Aorta (tissue), 5 donors: ENCODE data around the gene CORO1C. TPM values are rescaled to one million over a fixed set of nuclear protein-coding genes. Genes with fewer than 3 reads are reported as not detected.

Experiments used
- ATAC-seq: fragments of 200-7000 bp; cut with Tn5 transposase; one replicate; pipeline ENCODE4 v1.9.1; 2022; ENCODE audit warnings: moderate library complexity; ENCODE audit not compliant: low FRiP score
- DNase-seq, 2 donors: peaks; one replicate each; pipeline ENCODE4 v3.0.0-alpha.2; 2020
- H3K27ac ChIP-seq, 2 donors: one replicate each; pipeline ENCODE4 v1.5.1; 2013; ENCODE audit warnings: low read length in 2 of 2, mild to moderate bottlenecking in 2 of 2, moderate library complexity in 2 of 2, control low read depth in 1 of 2, inconsistent platforms in 1 of 2, low read depth in 1 of 2
- H3K27me3 ChIP-seq, 2 donors: one replicate each; pipeline ENCODE4 v1.6.1; 2013; ENCODE audit warnings: control low read depth in 1 of 2, low read length in 1 of 2, mild to moderate bottlenecking in 1 of 2, moderate library complexity in 1 of 2; ENCODE audit not compliant: insufficient read depth in 2 of 2, control insufficient read depth in 1 of 2
- H3K36me3 ChIP-seq, 2 donors: one replicate each; pipeline ENCODE4 v1.6.1; 2013; ENCODE audit warnings: control low read depth in 1 of 2, low read length in 1 of 2, mild to moderate bottlenecking in 1 of 2; ENCODE audit not compliant: insufficient read depth in 2 of 2, control insufficient read depth in 1 of 2
- H3K4me1 ChIP-seq, 2 donors: one replicate each; pipeline ENCODE4 v1.6.1; 2013; ENCODE audit warnings: low read length in 2 of 2, control low read depth in 1 of 2, mild to moderate bottlenecking in 1 of 2, moderate library complexity in 1 of 2; ENCODE audit not compliant: insufficient read depth in 2 of 2, control insufficient read depth in 1 of 2
- H3K4me3 ChIP-seq, 2 donors: one replicate each; pipeline ENCODE4 v1.5.1; 2013; ENCODE audit warnings: low read length in 2 of 2, control low read depth in 1 of 2, mild to moderate bottlenecking in 1 of 2
- H3K9me3 ChIP-seq: one replicate; pipeline ENCODE4 v1.6.1; 2013; ENCODE audit warnings: mild to moderate bottlenecking, low read length; ENCODE audit not compliant: control insufficient read depth
- WGBS, 2 donors: extraction: QIAGEN DNeasy Blood & Tissue Kit; methylation state at CpG; one replicate each; pipeline ENCODE4 v1.1.7; 2013; 5-methylcytosine and 5-hydroxymethylcytosine counted together
- intact Hi-C, 2 donors: fragments of 100-400 bp; cut with DNase I; formaldehyde crosslinking; loops; one replicate each; pipeline versions ENCODE4 v1.14.2 to v1.15.0; 2022
- polyA plus RNA-seq, 2 donors: library from polyadenylated mRNA; stranded (reverse); fragments of 200-250 nt; gene quantifications; one replicate each; pipeline ENCODE4 v1.2.3, GENCODE V29; 2013
- total RNA-seq, 2 donors: library from RNA; stranded (reverse); fragmentation: NEBNext Ultra II Directional; extraction: Animal tissue kit (Norgen Biotek cat#: 25700); gene quantifications; one replicate each; pipeline ENCODE4 v1.2.1, GENCODE V29; 2021
- donor health status: healthy with polysubstance abuse.
- donor health status: Bipolar disorder and iron deficiency.
- donor health status: DM: no; HTN: no; CAD: no.
- donor health status: DM: no; HTN: no; CAD: no.
- donor health status: DM: yes; HTN: yes; CAD: no.

CORO1C gene
- total and polyA plus RNA-seq, 4 donors, result 68.0 to 387 (median 176) TPM

DNA sequence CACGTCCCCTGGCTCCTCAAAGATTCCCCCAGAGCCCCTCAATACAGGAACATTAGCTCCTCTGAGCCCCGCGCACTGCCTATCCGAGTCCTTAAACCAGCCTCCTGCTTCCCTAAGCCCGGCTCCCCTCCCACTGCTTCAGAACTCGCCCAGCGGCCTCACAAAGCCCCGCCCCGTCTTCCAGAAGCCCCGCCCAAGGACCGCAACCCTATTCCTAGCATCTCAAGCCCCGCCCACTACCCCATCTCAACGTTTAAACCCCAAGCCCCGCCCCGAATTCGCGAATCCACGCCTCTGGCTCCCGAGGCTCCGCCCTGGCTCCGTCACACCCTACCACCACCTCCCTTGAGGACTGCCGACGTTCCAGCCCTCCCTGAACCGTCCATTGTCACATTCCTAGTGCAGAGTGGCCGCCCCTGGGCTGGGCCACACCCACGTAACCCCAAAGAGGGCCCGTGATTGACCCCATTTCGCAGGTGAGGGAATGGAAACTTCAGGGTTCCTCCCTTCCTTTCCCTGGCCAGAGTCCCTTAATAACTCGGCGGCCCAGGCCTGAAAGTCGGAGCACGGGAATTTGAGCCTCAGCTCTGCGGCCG is 646 bp upstream of the CORO1C start:
- intact Hi-C loops, result loop anchor here (2.0 to 5.0 kb wide), 7 partner anchors 40 to 170 kb away; partner anchors contain the start of genes ISCU (in 1 of the 2) and SART3 (in 1 of the 2)
- Histone ChIP-seq H3K4me3 (peak overlapping the region in 1 of 2 donors; percentile 42), H3K4me1 (peaks cover 0 to 2% of the 10 kb centered on the region in 2 donors), H3K9me3 (no peaks in the 10 kb centered on the region), H3K36me3 (no peaks in the 10 kb centered on the region), H3K27ac (peak overlapping the region; percentile 78 to 93), H3K27me3 (no peaks in the 10 kb centered on the region)
- ATAC-seq, result peak; percentile 93
- peak; percentile 100 for DNase-seq
- WGBS, 2 donors, result 1% methylated on average over 34 of the region's 34 CpGs

- Histone ChIP-seq H3K27me3 (no peaks in the 10 kb centered on the region), H3K9me3 (no peaks in the 10 kb centered on the region), H3K27ac (peak overlapping the region; percentile 88 to 89), H3K4me3 (peak overlapping the region; percentile 53 to 88), H3K4me1 (peaks cover 0 to 4% of the 10 kb centered on the region in 2 donors), H3K36me3 (no peaks in the 10 kb centered on the region)
- 1% methylated on average over 31 to 45 of the region's 45 CpGs for WGBS, 2 donors
- ATAC-seq, result peak; percentile 17
- intact Hi-C loops, result loop anchor here (2.0 to 5.0 kb wide), 7 partner anchors 38 to 168 kb away; partner anchors contain the start of genes ISCU (in 1 of the 2) and SART3 (in 1 of the 2)
- DNase-seq, result peak; percentile 85 to 90
Measured at GRCh38 chr12:108730365-108731104, 783 bp downstream of the CORO1C start.

DNA sequence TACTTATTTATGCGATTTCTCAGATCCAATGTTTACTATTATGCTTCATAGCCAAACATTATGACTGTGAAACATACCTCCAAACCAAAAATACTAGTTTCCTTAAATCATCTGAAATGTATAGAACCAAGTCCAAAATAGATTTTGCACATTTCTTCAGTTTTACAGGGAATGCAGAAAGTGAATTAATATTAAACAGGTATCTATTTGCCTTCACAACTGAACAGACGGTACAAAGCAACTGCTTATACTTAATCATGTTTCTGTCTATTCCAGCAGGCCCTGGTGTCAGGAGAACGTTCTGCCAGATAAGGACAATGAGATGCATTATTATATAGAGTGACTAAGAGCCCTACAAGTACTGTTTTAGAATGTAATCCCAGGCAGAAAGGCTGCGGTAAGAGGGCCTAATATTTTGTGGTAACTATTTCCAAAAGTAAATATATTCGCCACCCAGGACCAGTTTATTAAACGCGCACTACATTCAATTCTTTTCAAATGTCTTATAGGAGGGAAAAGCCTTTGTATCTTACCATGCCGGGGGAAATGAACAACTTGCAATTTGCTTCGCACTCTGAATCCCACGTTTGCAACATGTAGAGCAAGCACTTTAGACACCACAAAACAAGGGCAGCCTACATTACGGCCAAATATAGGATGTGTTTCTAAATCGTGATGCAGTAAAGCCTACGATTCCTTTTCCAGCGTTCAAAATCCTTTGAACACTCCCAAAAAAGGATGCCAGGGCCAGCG is 1.5 kb downstream of the CORO1C start:
- DNase-seq (no peak), ATAC-seq (no peak)
- Histone ChIP-seq H3K27ac (peak overlapping the region; percentile 34 to 89), H3K36me3 (no peaks in the 10 kb centered on the region), H3K4me1 (peaks cover 0 to 8% of the 10 kb centered on the region in 2 donors), H3K9me3 (no peaks in the 10 kb centered on the region), H3K27me3 (no peaks in the 10 kb centered on the region), H3K4me3 (peak overlapping the region; percentile 53 to 88)
- 2 to 3% methylated on average over 15 of the region's 15 CpGs for WGBS, 2 donors
- intact Hi-C loops, result loop anchor here (2.0 to 10.0 kb wide), 8 partner anchors 37 to 167 kb away; partner anchors contain the start of genes ISCU (in 1 of the 2) and SART3 (in 1 of the 2)

- Histone ChIP-seq H3K27me3 (no peaks in the 10 kb centered on the region), H3K36me3 (no peaks in the 10 kb centered on the region), H3K4me3 (peak overlapping the region in 1 of 2 donors; percentile 88), H3K9me3 (no peaks in the 10 kb centered on the region), H3K27ac (peak overlapping the region in 1 of 2 donors; percentile 34), H3K4me1 (peaks cover 1 to 8% of the 10 kb centered on the region in 2 donors)
- intact Hi-C loops, result loop anchor here in 1 of 2 donors (2.0 to 10.0 kb wide), 3 partner anchors 37 to 106 kb away; no protein-coding TSS in a partner anchor
- WGBS, 2 donors, result 7 to 12% methylated on average over 9 of the region's 9 CpGs
- ATAC-seq, result no peak
- no peak for DNase-seq
Measured at GRCh38 chr12:108728820-108729611, 2.3 kb downstream of the CORO1C start.

DNA sequence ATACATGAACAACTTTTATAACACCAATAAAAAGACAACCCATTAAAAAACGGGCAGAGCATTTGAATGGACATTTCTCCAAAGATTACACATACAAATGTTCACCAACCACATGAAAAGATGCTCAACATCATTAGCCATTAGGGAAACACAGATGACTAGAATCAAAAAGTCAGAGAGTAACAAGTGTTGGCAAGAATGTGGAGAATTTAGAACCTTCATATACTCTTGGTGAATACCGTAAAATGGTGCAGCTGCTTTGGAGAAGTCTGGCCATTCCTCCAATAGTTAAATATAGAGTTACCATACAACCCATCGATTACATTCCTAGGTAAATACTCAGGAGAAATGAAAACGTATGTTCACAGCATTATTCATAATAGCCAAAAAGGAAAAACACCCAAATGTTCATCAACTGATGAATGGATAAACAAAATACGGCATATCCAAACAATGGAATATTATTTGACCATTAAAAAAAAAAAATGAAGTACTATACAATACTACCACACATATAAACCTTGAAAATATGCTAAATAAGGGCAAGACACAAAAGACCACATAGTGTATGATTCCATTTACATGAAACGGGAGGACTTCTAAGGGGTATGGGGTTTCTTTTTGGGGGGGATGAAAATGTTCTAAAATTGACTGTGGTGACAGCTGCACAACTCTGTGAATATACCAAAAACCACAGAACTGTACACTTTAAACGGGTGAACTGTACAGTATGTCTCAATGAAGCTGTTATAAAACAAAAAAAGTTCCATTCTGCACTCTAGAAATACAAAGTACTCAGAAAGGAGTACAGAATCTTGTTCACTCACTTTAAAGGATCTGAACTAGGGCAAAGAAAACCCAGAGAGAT is 3.2 kb downstream of the CORO1C start:
- 38 to 47% methylated on average over 7 of the region's 7 CpGs for WGBS, 2 donors
- Histone ChIP-seq H3K36me3 (no peaks in the 10 kb centered on the region), H3K4me1 (peaks cover 2 to 8% of the 10 kb centered on the region in 2 donors), H3K27ac (no peak overlapping the region), H3K27me3 (no peaks in the 10 kb centered on the region), H3K9me3 (no peaks in the 10 kb centered on the region), H3K4me3 (no peak overlapping the region)
- no peak for DNase-seq
- ATAC-seq, result no peak
- intact Hi-C loops, result loop anchor here in 1 of 2 donors (2.0 to 10.0 kb wide), 3 partner anchors 36 to 107 kb away; no protein-coding TSS in a partner anchor

- intact Hi-C loops, result loop anchor here in 1 of 2 donors (5.0 to 10.0 kb wide), 2 partner anchors 35 to 108 kb away; no protein-coding TSS in a partner anchor
- Histone ChIP-seq H3K9me3 (no peaks in the 10 kb centered on the region), H3K36me3 (no peaks in the 10 kb centered on the region), H3K4me3 (no peak overlapping the region), H3K27me3 (no peaks in the 10 kb centered on the region), H3K27ac (no peak overlapping the region), H3K4me1 (peaks cover 2 to 8% of the 10 kb centered on the region in 2 donors)
- WGBS, 2 donors, result 95 to 98% methylated on average over 1 of the region's 1 CpG
- no peak for DNase-seq
- ATAC-seq, result no peak
Measured at GRCh38 chr12:108727161-108727560, 4.2 kb downstream of the CORO1C start.

DNA sequence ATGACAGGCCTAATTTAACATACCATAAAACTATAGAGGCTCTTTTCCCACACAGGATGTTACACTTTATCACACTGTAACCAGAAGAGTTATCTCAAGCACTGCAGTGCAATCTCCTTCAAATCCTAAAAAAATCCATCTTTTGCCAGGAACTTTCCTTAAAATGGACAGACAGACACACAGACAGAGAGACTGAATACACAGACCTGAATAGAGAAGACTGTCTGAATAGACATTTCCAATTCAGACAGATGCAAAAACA is 6.5 kb downstream of the CORO1C start:
- intact Hi-C loops, result loop anchor here in 1 of 2 donors (5.0 to 10.0 kb wide), 3 partner anchors 33 to 110 kb away; no protein-coding TSS in a partner anchor
- Histone ChIP-seq H3K27ac (no peak overlapping the region), H3K27me3 (no peaks in the 10 kb centered on the region), H3K36me3 (no peaks in the 10 kb centered on the region), H3K4me1 (peaks cover 4 to 8% of the 10 kb centered on the region in 2 donors), H3K4me3 (no peak overlapping the region), H3K9me3 (no peaks in the 10 kb centered on the region)
- no peak for DNase-seq
- ATAC-seq, result no peak
